OCI-LY7 (cell line): ENCODE results near the gene PFKM. TPM values are rescaled to one million over a fixed set of nuclear protein-coding genes. Genes with fewer than 3 reads are reported as not detected.

Experiments used
- BruUV-seq: library from RNA; stranded (reverse); fragments of 400-500 nt; replicated peaks from 2 replicates; lab custom pipeline; 2021; lab: Mats Ljungman, UMichigan
- CTCF ChIA-PET: fragments of 300-600 bp; sonication (Branson Sonifier 250); formaldehyde crosslinking; loops from one replicate; lab custom pipeline; 2022; ENCODE audit warnings: antibody characterized with exemption; ENCODE audit not compliant: unreplicated experiment; lab: Charles Lee
- POLR2A ChIA-PET: fragments of 300-600 bp; sonication (Branson Sonifier 250); formaldehyde crosslinking; loops from one replicate; lab custom pipeline; 2022; ENCODE audit warnings: antibody characterized with exemption; lab: Charles Lee
- DNase-seq: peaks from one replicate; pipeline ENCODE4 v3.0.0-alpha.2; 2015; ENCODE audit warnings: low spot score
- H2AFZ ChIP-seq: fragments of 200-600 bp; sonication (generic), shearing (Covaris generic); 2 replicates; pipeline ENCODE4 v1.6.1; 2014; ENCODE audit warnings: mild to moderate bottlenecking, antibody characterized with exemption, low read length, moderate library complexity
- H3K27ac ChIP-seq: fragments of 200-600 bp; sonication (generic); 2 replicates; pipeline ENCODE4 v1.5.1; 2014; ENCODE audit warnings: mixed run types, low read depth, mild to moderate bottlenecking, moderate library complexity, low read length, inconsistent platforms; ENCODE audit not compliant: poor library complexity, severe bottlenecking
- H3K36me3 ChIP-seq: fragments of 200-600 bp; sonication (generic); 2 replicates; pipeline ENCODE4 v1.6.1; 2014; ENCODE audit warnings: mild to moderate bottlenecking, antibody characterized with exemption, low read length, moderate library complexity, mixed read lengths; ENCODE audit not compliant: insufficient read depth
- H3K4me1 ChIP-seq: fragments of 200-600 bp; sonication (generic); 2 replicates; pipeline ENCODE4 v1.5.1; 2014; ENCODE audit warnings: mild to moderate bottlenecking, low read length; ENCODE audit not compliant: insufficient read depth, poor library complexity, severe bottlenecking
- H3K4me2 ChIP-seq: fragments of 200-600 bp; sonication (generic); 2 replicates; pipeline ENCODE4 v1.6.1; 2014; ENCODE audit warnings: mild to moderate bottlenecking, low read length
- H3K4me3 ChIP-seq: fragments of 200-600 bp; sonication (generic); 2 replicates; pipeline ENCODE4 v1.5.1; 2014; ENCODE audit warnings: mild to moderate bottlenecking, low read depth, low read length; ENCODE audit not compliant: poor library complexity, severe bottlenecking
- H3K79me2 ChIP-seq: fragments of 200-600 bp; sonication (generic); 2 replicates; pipeline ENCODE4 v1.6.1; 2016; ENCODE audit warnings: low read depth, mild to moderate bottlenecking, low read length, moderate library complexity, mixed read lengths; ENCODE audit not compliant: insufficient read depth
- H3K9me2 ChIP-seq: fragments of 200-600 bp; sonication (generic); 2 replicates; pipeline ENCODE4 v1.6.1; 2016; ENCODE audit warnings: mild to moderate bottlenecking, low read length, mixed read lengths; ENCODE audit not compliant: insufficient read depth
- H3K9me3 ChIP-seq: fragments of 200-600 bp; sonication (generic); 2 replicates; pipeline ENCODE4 v1.6.1; 2014; ENCODE audit warnings: mild to moderate bottlenecking, mixed run types, low read length, mixed read lengths
- H4K20me1 ChIP-seq: fragments of 200-600 bp; sonication (generic); 2 replicates; pipeline ENCODE4 v1.6.1; 2014; ENCODE audit warnings: mild to moderate bottlenecking, antibody characterized with exemption, low read length, moderate library complexity, mixed read lengths; ENCODE audit not compliant: insufficient read depth
- CTCF ChIP-seq: fragments of 200-600 bp; sonication (generic); conservative IDR thresholded peaks from 2 replicates; pipeline ENCODE4 v1.5.1; 2014; ENCODE audit warnings: mild to moderate bottlenecking, antibody characterized with exemption, low read length, moderate library complexity, mixed read lengths
- EZH2phosphoT487 ChIP-seq: fragments of 200-600 bp; sonication (generic); IDR thresholded peaks from 2 replicates; pipeline ENCODE4 v1.6.1; 2018; ENCODE audit warnings: low read depth, borderline replicate concordance, mild to moderate bottlenecking, mixed run types, antibody characterized with exemption, low read length, moderate library complexity, mixed read lengths
- intact Hi-C: fragments of 100-400 bp; cut with micrococcal nuclease; formaldehyde crosslinking; loops from one replicate; pipeline ENCODE4 v1.10.0; 2022; ENCODE audit not compliant: unreplicated experiment
- total RNA-seq, 2 experiments: library from RNA; depleted of rRNA in 1 of 2; stranded (reverse); fragments of >200 nt in 1 of 2; shearing (Covaris generic) in 1 of 2; gene quantifications; 2 replicates each; pipeline ENCODE4 v1.2.3, GENCODE V29; 2014 to 2022

The PFKM gene
- total RNA-seq, 2 experiments from 2014 or later, result 37.4 to 80.1 TPM

- ChIA-PET CTCF (no interaction called here), POLR2A (interaction anchor here (0.6 kb wide), 1 partner anchor 221 kb away, joined by 3 read pairs; no protein-coding TSS in a partner anchor)
- intact Hi-C loops, result no loop called here
- Histone ChIP-seq H2AFZ (no peak overlapping the region), H3K79me2 (no peaks in the 10 kb centered on the region), H3K27ac (no peak overlapping the region), H3K9me2 (no peaks in the 10 kb centered on the region), H3K4me2 (no peak overlapping the region), H4K20me1 (no peaks in the 10 kb centered on the region), H3K4me1 (peaks cover 8% of the 10 kb centered on the region), H3K9me3 (no peaks in the 10 kb centered on the region), H3K36me3 (no peaks in the 10 kb centered on the region), H3K4me3 (no peak overlapping the region)
- DNase-seq, result no peak
- BruUV-seq, result no TSS peak
- TF ChIP-seq EZH2phosphoT487, result no peak
- no peak for TF ChIP-seq CTCF
These were observed 66.2 kb downstream of the PFKM start for GRCh38 chr12:48185181-48185919.

DNA sequence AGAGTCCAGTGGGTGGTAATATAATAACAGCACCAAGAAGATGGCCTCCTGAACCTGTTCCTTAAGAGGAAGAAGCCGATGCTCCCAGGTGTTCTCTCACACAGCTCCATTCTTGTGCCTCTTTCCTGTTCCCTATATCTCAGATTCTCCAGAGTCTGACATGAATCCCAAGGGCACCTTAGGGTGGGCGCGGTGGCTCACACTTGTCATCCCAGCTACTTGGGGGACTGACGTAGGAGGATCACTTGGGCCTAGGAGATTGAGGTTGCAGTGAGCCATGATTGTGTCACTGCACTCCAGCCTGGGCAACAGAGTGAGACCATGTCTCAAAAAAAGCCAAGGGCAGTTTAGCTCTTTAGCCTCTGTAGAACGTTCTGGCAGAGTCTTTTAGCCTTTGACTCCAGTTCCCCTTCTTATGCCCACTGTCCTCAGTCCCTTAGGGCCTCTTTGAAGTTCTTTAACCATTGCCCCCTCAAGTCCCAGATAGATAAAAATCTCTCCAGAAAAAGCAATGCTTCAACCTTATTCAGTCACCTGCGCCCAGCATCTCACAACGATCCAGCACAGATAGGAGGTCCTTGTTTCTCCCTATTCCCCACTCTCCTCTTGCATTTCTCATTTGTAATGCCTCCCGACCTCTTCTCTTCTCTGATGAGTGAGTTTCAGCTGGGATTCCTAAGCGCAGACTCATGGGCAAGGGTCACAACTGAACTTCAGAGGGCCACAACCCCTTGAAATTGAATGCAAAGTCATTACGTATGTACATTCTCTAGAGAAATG, 68.9 kb downstream of the PFKM start:
- Histone ChIP-seq H2AFZ (no peak overlapping the region), H3K36me3 (no peaks in the 10 kb centered on the region), H3K27ac (no peak overlapping the region), H3K79me2 (no peaks in the 10 kb centered on the region), H3K9me3 (no peaks in the 10 kb centered on the region), H3K4me1 (no peaks in the 10 kb centered on the region), H3K4me3 (no peak overlapping the region), H3K9me2 (no peaks in the 10 kb centered on the region), H4K20me1 (no peaks in the 10 kb centered on the region), H3K4me2 (no peak overlapping the region)
- CTCF ChIA-PET, result no interaction called here
- POLR2A ChIA-PET, result interaction anchor here (1.0 to 1.2 kb wide), 2 partner anchors 11 to 31 kb away, joined by 3 to 4 read pairs; partner anchors contain the start of gene ASB8
- no peak for DNase-seq
- no TSS peak for BruUV-seq
- intact Hi-C loops, result loop anchor here (2.0 kb wide), 1 partner anchor 225 kb away; the partner anchor contains the start of gene TMEM106C
- TF ChIP-seq CTCF, result no peak
- no peak for TF ChIP-seq EZH2phosphoT487
